Ovary (tissue), 9 donors: Measurements from ENCODE around the gene AKT1S1. TPM values are rescaled to one million over a fixed set of nuclear protein-coding genes. Genes with fewer than 3 reads are reported as not detected.
A peak's percentile ranks its signal among the peaks of the same experiment; 100 is the strongest.

Experiments used
- DNase-seq, 5 donors: peaks; one replicate each; pipeline ENCODE4 v3.0.0-alpha.2; 2019 to 2020
- H3K27ac ChIP-seq, 2 donors: fragments of 200-600 bp; one replicate each; pipeline versions ENCODE4 v1.5.1 to v1.8.0; 2019 to 2022
- H3K27me3 ChIP-seq: fragments of 200-600 bp; one replicate; pipeline ENCODE4 v1.8.0; 2022
- H3K36me3 ChIP-seq: fragments of 200-600 bp; sonication (generic); one replicate; pipeline ENCODE4 v1.5.1; 2019
- H3K4me1 ChIP-seq: one replicate; pipeline ENCODE4 v1.8.1; 2013; ENCODE audit warnings: mild to moderate bottlenecking, moderate library complexity; ENCODE audit not compliant: insufficient read depth
- H3K4me3 ChIP-seq: fragments of 200-600 bp; sonication (generic); one replicate; pipeline ENCODE4 v1.5.1; 2017
- H3K9me3 ChIP-seq, 2 donors: fragments of 200-600 bp in 1 of 2; sonication (generic) in 1 of 2; one replicate each; pipeline versions ENCODE4 v1.5.1 to v1.8.1; 2013 to 2019; ENCODE audit warnings: mild to moderate bottlenecking in 1 of 2, moderate library complexity in 1 of 2
- EP300 ChIP-seq: sonication (generic); formaldehyde crosslinking; IDR thresholded peaks from one replicate; pipeline ENCODE4 v1.6.1; 2017; ENCODE audit warnings: antibody characterized with exemption
- POLR2A ChIP-seq: fragments of 450-650 bp; IDR thresholded peaks from one replicate; pipeline ENCODE4 v1.6.1; 2017; ENCODE audit warnings: antibody characterized with exemption, mild to moderate bottlenecking, moderate library complexity
- WGBS, 3 donors: extraction: QIAGEN DNeasy Blood & Tissue Kit in 1 of 3; methylation state at CpG; one replicate each; pipeline versions ENCODE4 v1.1.5 to v1.1.7; 2013 to 2017; 5-methylcytosine and 5-hydroxymethylcytosine counted together
- intact Hi-C, 4 donors: fragments of 100-400 bp; cut with DNase I; formaldehyde crosslinking; loops; one replicate each; pipeline versions ENCODE4 v1.11.0 to v1.15.1; 2022 to 2023
- polyA plus RNA-seq, 2 donors: library from polyadenylated mRNA; stranded (reverse); fragments of 200-250 nt in 1 of 2; fragments of 350-450 nt in 1 of 2; fragmentation: Illumina TruSeq in 1 of 2; extraction: RNeasy Lipid Tissue Mini Kit (QIAGEN cat#74804) in 1 of 2; gene quantifications; one replicate each; pipeline ENCODE4 v1.2.3, GENCODE V29; 2013 to 2014
- total RNA-seq, 7 donors: library from RNA; depleted of rRNA in 2 of 7; stranded (reverse); fragments of >200 nt in 2 of 7; fragmentation: NEBNext Ultra II Directional in 3 of 7; extraction: Animal tissue kit (Norgen Biotek cat#: 25700) in 3 of 7; gene quantifications; one replicate each; pipeline versions ENCODE4 v1.1.0 to v1.2.4, GENCODE V29; 2016 to 2023
- TF ChIP-seq, protein P1 (sequence below), 3 donors: fragments of 450-650 bp in 2 of 3; fragments of 200-600 bp in 1 of 3; IDR thresholded peaks; one replicate each; pipeline versions ENCODE4 v1.5.1 to v1.8.0; 2016 to 2022; ENCODE audit warnings: antibody characterized with exemption in 3 of 3, mild to moderate bottlenecking in 1 of 3
- donor health status: DM: no; HTN: no; CAD: no; lungs with moderate emphysema.
- donor health status: DM: no; HTN: no; CAD: no.
- donor health status: Bipolar disorder and iron deficiency.
- donor health status: DM: yes; HTN: yes; CAD: no.
- donor health status: DM: no; HTN: no; CAD: no.
- donor health status: DM: yes; HTN: yes; CAD: no.

Gene AKT1S1
- total and polyA plus RNA-seq, 9 donors: 10.6 to 45.3 (median 30.0) TPM

DNA sequence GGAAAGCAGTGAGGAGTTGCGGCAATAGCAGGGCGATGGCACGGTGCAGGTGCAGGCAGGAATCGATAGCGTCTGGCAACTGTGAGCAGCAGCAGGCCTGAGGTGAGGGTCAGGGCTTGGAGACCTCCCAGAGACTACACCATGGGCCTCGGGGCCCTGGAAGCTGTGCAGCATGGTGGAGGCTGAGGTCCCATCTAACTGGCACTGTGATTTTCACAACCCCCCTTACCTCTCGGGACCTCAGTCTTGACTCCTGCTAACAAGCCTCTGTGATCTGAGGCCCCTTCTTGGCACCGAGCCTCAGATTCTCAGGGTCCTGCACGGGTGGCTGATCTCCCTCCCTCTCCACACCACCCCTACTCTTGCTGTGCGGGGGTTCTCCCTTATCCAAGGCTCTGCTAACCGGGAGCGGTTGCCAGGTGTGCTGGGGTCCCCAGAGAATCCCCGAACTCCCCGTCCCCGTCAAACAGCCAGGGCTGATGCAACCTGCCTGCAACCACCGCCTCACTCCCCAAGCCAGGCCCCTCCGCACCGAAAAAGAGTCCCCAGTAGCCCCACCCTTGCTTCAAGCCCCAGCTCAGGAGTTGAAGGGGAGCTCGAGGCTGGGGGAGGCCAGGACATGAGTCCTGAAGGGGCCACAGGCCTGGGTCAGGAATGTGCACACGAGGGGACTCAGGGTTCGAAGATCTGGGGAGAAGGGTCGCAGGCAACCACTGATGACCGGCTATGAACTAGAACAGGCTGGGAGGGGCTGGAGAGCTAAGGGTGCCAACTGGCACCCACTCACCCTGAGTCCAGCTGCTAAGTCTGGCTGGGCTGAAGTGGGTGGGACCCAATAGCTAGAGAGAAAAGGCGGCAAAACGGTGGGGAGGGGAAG lies 47.1 kb upstream of the AKT1S1 start:
- no peaks in the 10 kb centered on the region for H3K9me3 ChIP-seq
- H3K36me3 ChIP-seq: no peaks in the 10 kb centered on the region
- H3K27me3 ChIP-seq: no peaks in the 10 kb centered on the region
- intact Hi-C loops: no loop called here
- peaks cover 7% of the 10 kb centered on the region for H3K4me1 ChIP-seq
- H3K27ac ChIP-seq: no peak overlapping the region
- H3K4me3 ChIP-seq: no peak overlapping the region
- DNase-seq: peak in 1 of 5 donors; percentile 23
- TF ChIP-seq POLR2A (no peak), EP300 (no peak)
- TF ChIP-seq, protein P1, sequence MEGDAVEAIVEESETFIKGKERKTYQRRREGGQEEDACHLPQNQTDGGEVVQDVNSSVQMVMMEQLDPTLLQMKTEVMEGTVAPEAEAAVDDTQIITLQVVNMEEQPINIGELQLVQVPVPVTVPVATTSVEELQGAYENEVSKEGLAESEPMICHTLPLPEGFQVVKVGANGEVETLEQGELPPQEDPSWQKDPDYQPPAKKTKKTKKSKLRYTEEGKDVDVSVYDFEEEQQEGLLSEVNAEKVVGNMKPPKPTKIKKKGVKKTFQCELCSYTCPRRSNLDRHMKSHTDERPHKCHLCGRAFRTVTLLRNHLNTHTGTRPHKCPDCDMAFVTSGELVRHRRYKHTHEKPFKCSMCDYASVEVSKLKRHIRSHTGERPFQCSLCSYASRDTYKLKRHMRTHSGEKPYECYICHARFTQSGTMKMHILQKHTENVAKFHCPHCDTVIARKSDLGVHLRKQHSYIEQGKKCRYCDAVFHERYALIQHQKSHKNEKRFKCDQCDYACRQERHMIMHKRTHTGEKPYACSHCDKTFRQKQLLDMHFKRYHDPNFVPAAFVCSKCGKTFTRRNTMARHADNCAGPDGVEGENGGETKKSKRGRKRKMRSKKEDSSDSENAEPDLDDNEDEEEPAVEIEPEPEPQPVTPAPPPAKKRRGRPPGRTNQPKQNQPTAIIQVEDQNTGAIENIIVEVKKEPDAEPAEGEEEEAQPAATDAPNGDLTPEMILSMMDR (IDR thresholded peaks at IDR 0.05): no peak
- WGBS, 3 donors: 67 to 70% (median 69%) methylated on average over 24 to 25 of the region's 25 CpGs

DNA sequence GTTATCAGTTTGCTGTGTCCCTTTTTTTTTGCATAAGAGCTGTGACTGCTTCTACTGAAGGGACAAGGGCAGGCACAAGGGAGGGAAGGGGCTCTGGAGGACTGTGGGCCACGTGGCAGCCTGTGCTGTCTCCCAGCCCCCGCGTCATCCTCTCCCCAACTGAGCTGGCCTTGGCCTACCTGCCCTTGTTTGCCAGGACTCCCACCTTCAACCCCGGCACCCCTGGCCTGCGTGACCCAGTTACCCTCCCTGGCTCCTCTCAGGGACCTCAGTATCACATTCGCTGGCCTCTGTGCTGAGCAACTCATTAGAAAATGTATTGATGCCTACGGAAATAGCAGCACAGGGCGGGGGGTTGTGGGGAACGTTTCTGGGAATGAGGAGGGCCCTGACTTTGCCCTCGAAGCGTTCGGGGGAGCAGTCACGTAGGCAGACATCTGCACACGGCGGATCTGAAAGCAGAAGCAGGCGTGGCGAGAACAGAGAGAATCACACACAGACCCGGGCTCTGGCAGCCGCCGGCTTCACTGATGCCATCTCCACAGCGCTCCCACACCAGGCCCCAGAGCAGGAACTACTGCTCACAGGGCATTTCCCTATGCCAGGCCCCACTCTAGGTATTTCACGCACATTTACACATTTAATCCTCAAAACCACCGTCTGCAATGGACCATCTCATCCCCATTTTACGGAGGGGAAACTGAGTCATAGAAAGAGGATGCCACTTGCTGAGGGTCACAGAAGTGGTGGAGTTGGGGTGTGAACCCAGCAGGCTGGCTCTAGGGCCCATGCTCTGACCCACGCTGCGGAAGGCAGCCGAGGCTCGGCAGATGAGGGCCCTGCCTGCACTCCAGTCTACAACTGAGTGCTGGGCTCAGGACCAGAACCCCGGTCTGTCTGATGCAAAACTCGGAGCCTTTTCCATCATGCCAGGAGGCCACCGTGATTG lies 46.2 kb upstream of the AKT1S1 start:
- H3K9me3 ChIP-seq: no peaks in the 10 kb centered on the region
- no peaks in the 10 kb centered on the region for H3K27me3 ChIP-seq
- no peak overlapping the region for H3K27ac ChIP-seq
- H3K4me3 ChIP-seq: no peak overlapping the region
- WGBS, 3 donors: 83 to 84% (median 84%) methylated on average over 31 of the region's 31 CpGs
- H3K4me1 ChIP-seq: peaks cover 4% of the 10 kb centered on the region
- intact Hi-C loops: no loop called here
- no peaks in the 10 kb centered on the region for H3K36me3 ChIP-seq
- TF ChIP-seq, protein P1 (IDR thresholded peaks at IDR 0.05): no peak
- TF ChIP-seq EP300: no peak
- TF ChIP-seq POLR2A: no peak
- DNase-seq: no peak

DNA sequence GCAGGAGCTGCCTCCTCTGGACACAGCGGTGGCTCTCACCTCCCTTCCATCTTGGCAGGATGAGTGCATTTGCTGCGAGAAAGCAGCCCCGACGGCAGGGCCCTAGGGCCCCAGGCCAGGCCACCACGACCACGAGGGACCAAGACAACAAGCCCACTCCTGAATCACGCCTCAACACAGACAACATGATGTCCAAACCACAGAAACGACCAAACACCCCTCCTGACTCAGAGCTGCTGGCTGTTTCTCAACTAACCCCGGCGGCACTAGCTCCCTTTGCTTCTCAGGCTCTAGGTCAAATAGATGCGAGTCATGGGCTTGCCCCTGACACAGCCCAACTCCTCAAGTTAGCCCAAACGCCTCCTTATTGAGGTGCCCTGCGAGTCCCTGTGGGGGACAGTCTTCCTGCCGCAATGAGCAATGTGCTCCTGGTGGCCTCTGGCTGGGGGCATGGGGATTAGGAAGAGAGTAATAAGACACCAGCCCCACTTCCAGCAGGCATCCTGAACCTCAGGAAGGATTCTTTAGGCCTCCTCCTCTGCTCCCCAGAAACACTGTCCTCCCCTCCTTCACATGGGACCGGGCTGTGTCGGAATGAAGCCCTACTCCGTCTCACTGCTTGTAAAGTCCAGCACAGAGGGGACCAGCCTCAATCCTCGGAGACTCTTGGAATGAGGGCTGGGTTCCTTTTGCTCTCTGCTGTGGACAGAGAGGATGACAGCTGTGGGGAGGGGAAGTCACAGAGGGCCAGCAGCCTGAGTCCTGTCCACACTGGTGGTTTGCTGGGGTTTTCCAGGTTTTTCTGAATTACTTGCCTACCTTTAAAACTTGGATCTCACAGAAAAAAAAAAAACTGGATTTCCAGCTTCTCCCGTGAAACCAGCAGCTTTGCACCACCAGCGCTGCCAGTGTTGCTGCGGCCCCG lies 45.0 kb upstream of the AKT1S1 start:
- Histone ChIP-seq H3K27ac (no peak overlapping the region), H3K4me3 (no peak overlapping the region), H3K27me3 (no peaks in the 10 kb centered on the region), H3K9me3 (no peaks in the 10 kb centered on the region), H3K4me1 (no peaks in the 10 kb centered on the region), H3K36me3 (no peaks in the 10 kb centered on the region)
- DNase-seq: no peak
- intact Hi-C loops: no loop called here
- 69 to 77% (median 74%) methylated on average over 20 to 22 of the region's 22 CpGs for WGBS, 3 donors
- TF ChIP-seq, protein P1 (IDR thresholded peaks at IDR 0.05): no peak
- no peak for TF ChIP-seq POLR2A
- TF ChIP-seq EP300: no peak
